GM21619 (cell line): ENCODE results near the gene SPSB4.

ENCODE experiments used
- ATAC-seq: cut with Tn5 transposase; IDR thresholded peaks from one replicate; pipeline ENCODE4 v1.9.1; 2021; ENCODE audit not compliant: unreplicated experiment

The SPSB4 gene

GRCh38 chr3:141052201-141053069, 1.3 kb downstream of the SPSB4 start:
- ATAC-seq = no peak

GRCh38 chr3:141055136-141055535, 4.0 kb downstream of the SPSB4 start:
- no peak for ATAC-seq

GRCh38 chr3:141055536-141056445, 4.6 kb downstream of the SPSB4 start:
- no peak for ATAC-seq

GRCh38 chr3:141056751-141057171, 5.6 kb downstream of the SPSB4 start:
- ATAC-seq = no peak

- no peak for ATAC-seq
Measured at GRCh38 chr3:141057436-141057835, 6.3 kb downstream of the SPSB4 start.

GRCh38 chr3:141057946-141058800, 7.0 kb downstream of the SPSB4 start:
- no peak for ATAC-seq

- no peak for ATAC-seq
Measured at GRCh38 chr3:141058996-141059395, 7.8 kb downstream of the SPSB4 start.

GRCh38 chr3:141059816-141060215, 8.7 kb downstream of the SPSB4 start:
- ATAC-seq = no peak

GRCh38 chr3:141060327-141060726, 9.2 kb downstream of the SPSB4 start:
- ATAC-seq = no peak

GRCh38 chr3:141063831-141064230, 12.7 kb downstream of the SPSB4 start:
- ATAC-seq = no peak

- no peak for ATAC-seq
Measured at GRCh38 chr3:141064255-141064926, 13.2 kb downstream of the SPSB4 start.

GRCh38 chr3:141065258-141065657, 14.1 kb downstream of the SPSB4 start:
- no peak for ATAC-seq

GRCh38 chr3:141065841-141066805, 15.0 kb downstream of the SPSB4 start:
- ATAC-seq = no peak

- no peak for ATAC-seq
Measured at GRCh38 chr3:141067206-141067974, 16.2 kb downstream of the SPSB4 start.

GRCh38 chr3:141070229-141070628, 19.1 kb downstream of the SPSB4 start:
- no peak for ATAC-seq

- no peak for ATAC-seq
Measured at GRCh38 chr3:141070727-141071357, 19.7 kb downstream of the SPSB4 start.

- ATAC-seq = no peak
Measured at GRCh38 chr3:141071681-141072260, 20.6 kb downstream of the SPSB4 start.

GRCh38 chr3:141072950-141073349, 21.8 kb downstream of the SPSB4 start:
- ATAC-seq = no peak
